ENCODE results near the gene ARHGAP28. TPM values are rescaled to one million over a fixed set of nuclear protein-coding genes. Genes with fewer than 3 reads are reported as not detected.

The ARHGAP28 gene
- total and polyA plus RNA-seq, 10 of the 15 experiments (the other 5 are each of a cell fraction or from before 2014, with no cell fraction given): not detected

DNA sequence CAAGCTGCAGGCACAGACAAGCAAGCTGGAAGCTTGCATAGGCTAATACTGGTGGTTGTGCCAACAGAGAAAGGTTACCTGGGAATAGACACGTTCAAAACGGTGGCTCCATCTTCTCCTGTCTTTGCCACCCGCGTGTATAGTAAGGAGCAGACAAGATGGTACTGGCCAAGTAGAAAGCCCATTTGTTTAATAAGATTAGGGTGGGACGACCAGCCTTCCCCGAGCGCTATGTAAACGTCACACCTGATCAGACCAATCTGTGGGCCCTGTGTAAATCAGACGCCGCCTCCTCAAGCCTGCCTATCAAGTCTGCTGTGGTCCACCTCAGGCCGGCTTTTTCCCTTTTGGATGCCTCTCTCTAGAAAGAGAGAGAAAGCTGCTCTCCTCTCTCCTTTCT lies 198.8 kb downstream of the ARHGAP28 start:
- Histone ChIP-seq H3K4me1 (ENCODE audit: control insufficient read depth, insufficient read depth, low read length) (no peaks in the 10 kb centered on the region), H3K27ac (ENCODE audit: control insufficient read depth, insufficient read depth) (no peak overlapping the region), H4K20me1 (ENCODE audit: control insufficient read depth, insufficient read depth) (no peaks in the 10 kb centered on the region), H3K9me3 (replicated peaks; ENCODE audit: control insufficient read depth, insufficient read depth, low read length) (no peaks in the 10 kb centered on the region), H3K9ac (ENCODE audit: control insufficient read depth, insufficient read depth, low read length) (no peak overlapping the region), H3K79me2 (ENCODE audit: control insufficient read depth, insufficient read depth, low read length) (no peaks in the 10 kb centered on the region), H2AFZ (ENCODE audit: control insufficient read depth, low read depth, low read length) (no peak overlapping the region), H3K4me2 (ENCODE audit: control insufficient read depth, insufficient read depth) (no peak overlapping the region), H3K36me3 (ENCODE audit: control insufficient read depth in 2 of 2, insufficient read depth in 2 of 2, low read length in 1 of 2) (no peaks in the 10 kb centered on the region), H3K27me3 (replicated peaks in 1 of 2; ENCODE audit: control insufficient read depth in 2 of 2, insufficient read depth in 2 of 2, low read length in 1 of 2) (no peaks in the 10 kb centered on the region), H3K4me3 (no peak overlapping the region)
- ChIA-PET POLR2A (no interaction called here), SMC1A (ENCODE audit: uncharacterized antibody, unreplicated experiment) (no interaction called here), CTCF (no interaction called here), RAD21 (ENCODE audit: unreplicated experiment) (no interaction called here)
- intact Hi-C loops (cut with micrococcal nuclease; ENCODE audit: unreplicated experiment) (no loop called here), in situ Hi-C loops (cut with MboI) (loop anchor here (25.0 kb wide), 1 partner anchor 2009 kb away; no protein-coding TSS in a partner anchor)
- 38% methylated on average over 11 of the region's 11 CpGs for WGBS (ENCODE audit: insufficient coverage, insufficient replicate concordance, low lambda C conversion rate, missing lambda C conversion rate)
- FAIRE-seq (no peak), ATAC-seq (no peak), DNase-seq (ENCODE audit: low read depth, low spot score) (no peak)
- no TSS peak for BruUV-seq (replicated peaks)
- TF ChIP-seq ZSCAN29 (IDR thresholded peaks at IDR 0.05) (no peak), HDAC6 (IDR thresholded peaks at IDR 0.05; ENCODE audit: unreplicated experiment) (no peak), BCL11A (IDR thresholded peaks at IDR 0.05; ENCODE audit: low read depth, low read length) (no peak), SUZ12 (IDR thresholded peaks at IDR 0.05; ENCODE audit: unreplicated experiment) (no peak), TARDBP (IDR thresholded peaks at IDR 0.05; ENCODE audit: borderline replicate concordance) (no peak), RCOR1 (conservative IDR thresholded peaks at IDR 0.05; ENCODE audit: low read depth, low read length) (no peak), ATF3 (IDR thresholded peaks at IDR 0.05; ENCODE audit: borderline replicate concordance, extremely low read depth, low read depth, low read length) (no peak), FOS (IDR thresholded peaks at IDR 0.05; ENCODE audit: borderline replicate concordance, extremely low read depth, insufficient read length) (no peak), PML (IDR thresholded peaks at IDR 0.05; ENCODE audit: low read length) (no peak), MXI1 (IDR thresholded peaks at IDR 0.05; ENCODE audit: low read depth, low read length) (no peak)
